Kidney (tissue), 14 donors: Measurements from ENCODE around the gene MLLT10. TPM values are rescaled to one million over a fixed set of nuclear protein-coding genes. Genes with fewer than 3 reads are reported as not detected.

ENCODE experiments used
- DNase-seq, 5 donors: peaks; one replicate each; pipeline ENCODE4 v3.0.0-alpha.2; 2013 to 2020
- FAIRE-seq: peaks from 2 replicates; lab custom pipeline; 2012; peaks lifted over from hg19 to GRCh38; lab: Jason Lieb, UNC
- H3K27ac ChIP-seq, 2 donors: one replicate each; pipeline ENCODE4 v1.7.0; 2013; ENCODE audit warnings: low read depth in 2 of 2, low read length in 2 of 2, inconsistent platforms in 1 of 2
- H3K27me3 ChIP-seq: one replicate; pipeline ENCODE4 v1.7.1; 2013; ENCODE audit warnings: low read length, inconsistent platforms; ENCODE audit not compliant: control insufficient read depth, insufficient read depth
- H3K36me3 ChIP-seq, 3 donors: one replicate each; pipeline versions ENCODE4 v1.7.0 to v1.7.1; 2013; ENCODE audit warnings: low read length in 3 of 3, control low read depth in 1 of 3, inconsistent platforms in 1 of 3; ENCODE audit not compliant: insufficient read depth in 3 of 3, control insufficient read depth in 2 of 3
- H3K4me1 ChIP-seq, 3 donors: one replicate each; pipeline versions ENCODE4 v1.7.0 to v1.7.1; 2013; ENCODE audit warnings: low read length in 3 of 3, inconsistent platforms in 1 of 3, low read depth in 1 of 3; ENCODE audit not compliant: control insufficient read depth in 2 of 3, insufficient read depth in 2 of 3
- H3K4me3 ChIP-seq, 3 donors: one replicate each; pipeline versions ENCODE4 v1.7.0 to v1.8.1; 2013; ENCODE audit warnings: low read length in 3 of 3, control low read depth in 1 of 3, inconsistent platforms in 1 of 3
- H3K9ac ChIP-seq, 3 donors: one replicate each; pipeline versions ENCODE4 v1.7.0 to v1.7.1; 2013; ENCODE audit warnings: low read length in 3 of 3, control low read depth in 1 of 3, inconsistent platforms in 1 of 3
- H3K9me3 ChIP-seq, 3 donors: one replicate each; pipeline versions ENCODE4 v1.7.0 to v1.7.1; 2013; ENCODE audit warnings: low read length in 3 of 3, control low read depth in 1 of 3, inconsistent platforms in 1 of 3; ENCODE audit not compliant: control insufficient read depth in 2 of 3, insufficient read depth in 1 of 3
- CTCF ChIP-seq: IDR thresholded peaks from 3 replicates; pipeline ENCODE4 v1.5.1; 2012; ENCODE audit warnings: mild to moderate bottlenecking, moderate library complexity, borderline replicate concordance; ENCODE audit not compliant: insufficient read depth; ENCODE audit errors: extremely low read depth
- intact Hi-C: fragments of 100-400 bp; cut with DNase I; formaldehyde crosslinking; loops from one replicate; pipeline ENCODE4 v1.11.1; 2022
- polyA plus RNA-seq: library from polyadenylated mRNA; stranded (reverse); fragments of 350-450 nt; fragmentation: Illumina TruSeq; extraction: RNeasy Lipid Tissue Mini Kit (QIAGEN cat#74804); gene quantifications from one replicate; pipeline ENCODE4 v1.2.3, GENCODE V29; 2014; ENCODE audit warnings: low read depth, low replicate concordance; ENCODE audit not compliant: insufficient read depth
- total RNA-seq: library from RNA; stranded (reverse); fragmentation: NEBNext Ultra II Directional; extraction: Animal tissue kit (Norgen Biotek cat#: 25700); gene quantifications from one replicate; pipeline ENCODE4 v1.2.1, GENCODE V29; 2021
- donor health status: control.
- donor health status: control.
- donor health status: control.
- donor health status: control.
- donor health status: control.
- donor health status: DM: yes; HTN: yes; CAD: no.
- donor health status: Normal renal cell carcinoma (clear cell type).

The MLLT10 gene
- total and polyA plus RNA-seq, 2 donors from 2014 or later = 11.0 to 54.2 TPM

GRCh38 chr10:21747809-21748208 is 213.8 kb downstream of the MLLT10 start:
- DNase-seq (no peak), FAIRE-seq (no peak)
- no peak overlapping the region for H3K27ac ChIP-seq
- H3K27me3 ChIP-seq = no peaks in the 10 kb centered on the region
- no peaks in the 10 kb centered on the region for H3K9me3 ChIP-seq
- intact Hi-C loops = no loop called here
- no peaks in the 10 kb centered on the region for H3K4me1 ChIP-seq
- H3K9ac ChIP-seq = no peak overlapping the region
- peaks cover 0 to 4% (median 3%) of the 10 kb centered on the region in 3 donors for H3K36me3 ChIP-seq
- TF ChIP-seq CTCF = no peak
- no peak overlapping the region for H3K4me3 ChIP-seq

- H3K4me3 ChIP-seq = no peak overlapping the region
- no peak overlapping the region for H3K27ac ChIP-seq
- H3K4me1 ChIP-seq = no peaks in the 10 kb centered on the region
- H3K27me3 ChIP-seq = no peaks in the 10 kb centered on the region
- H3K9ac ChIP-seq = no peak overlapping the region
- intact Hi-C loops = no loop called here
- FAIRE-seq = no peak
- H3K36me3 ChIP-seq = peaks cover 0 to 2% (median 0%) of the 10 kb centered on the region in 3 donors
- TF ChIP-seq CTCF = no peak
- H3K9me3 ChIP-seq = no peaks in the 10 kb centered on the region
- DNase-seq = no peak
These were observed 215.8 kb downstream of the MLLT10 start for GRCh38 chr10:21749788-21750187.

GRCh38 chr10:21750424-21750823 is 216.4 kb downstream of the MLLT10 start:
- intact Hi-C loops = no loop called here
- H3K4me1 ChIP-seq = no peaks in the 10 kb centered on the region
- peaks cover 0 to 2% (median 0%) of the 10 kb centered on the region in 3 donors for H3K36me3 ChIP-seq
- FAIRE-seq (no peak), DNase-seq (no peak)
- no peak overlapping the region for H3K4me3 ChIP-seq
- no peak overlapping the region for H3K27ac ChIP-seq
- no peak for TF ChIP-seq CTCF
- H3K27me3 ChIP-seq = no peaks in the 10 kb centered on the region
- H3K9me3 ChIP-seq = no peaks in the 10 kb centered on the region
- no peak overlapping the region for H3K9ac ChIP-seq
